GM12878 (cell line): ENCODE data around the gene TRANK1. TPM values are rescaled to one million over a fixed set of nuclear protein-coding genes. Genes with fewer than 3 reads are reported as not detected.
A peak's percentile ranks its signal among the peaks of the same experiment; 100 is the strongest.

Source experiments
- CEBPB ChIP-seq, 2 experiments: fragments of 150-350 bp in 1 of 2; IDR thresholded peaks; 2 replicates each; pipeline ENCODE4 v1.6.1; 2012 to 2014; ENCODE audit warnings: low read depth in 2 of 2, low read length in 2 of 2, borderline replicate concordance in 1 of 2, inconsistent platforms in 1 of 2
- DPF2 ChIP-seq: fragments of 450-650 bp; IDR thresholded peaks from 2 replicates; pipeline ENCODE4 v1.6.1; 2017; ENCODE audit warnings: mild to moderate bottlenecking
- JUNB ChIP-seq: IDR thresholded peaks from 2 replicates; pipeline ENCODE4 v1.6.1; 2016; ENCODE audit warnings: antibody characterized with exemption, mild to moderate bottlenecking
- KLF5 ChIP-seq: fragments of 450-650 bp; IDR thresholded peaks from 2 replicates; pipeline ENCODE4 v1.6.1; 2014; ENCODE audit warnings: mild to moderate bottlenecking; ENCODE audit not compliant: partially characterized antibody
- NFIC ChIP-seq: IDR thresholded peaks from 2 replicates; pipeline ENCODE4 v1.6.1; 2012; ENCODE audit warnings: low read depth, mild to moderate bottlenecking, inconsistent platforms, low read length, moderate library complexity
- POLR2A ChIP-seq: IDR thresholded peaks from 2 replicates; pipeline ENCODE4 v1.6.1; 2011; ENCODE audit warnings: low read depth, mild to moderate bottlenecking, low read length
- POLR2AphosphoS5 ChIP-seq: IDR thresholded peaks from 2 replicates; pipeline ENCODE4 v1.6.1; 2011; ENCODE audit warnings: mild to moderate bottlenecking, low read length, inconsistent platforms
- SMAD5 ChIP-seq: IDR thresholded peaks from 2 replicates; pipeline ENCODE4 v1.6.1; 2016; ENCODE audit warnings: antibody characterized with exemption, low read depth
- TCF7 ChIP-seq: IDR thresholded peaks from 2 replicates; pipeline ENCODE4 v1.6.1; 2014; ENCODE audit warnings: antibody characterized with exemption, borderline replicate concordance
- YY1 ChIP-seq: IDR thresholded peaks from 2 replicates; pipeline ENCODE4 v1.6.1; 2011; ENCODE audit warnings: low read depth, mild to moderate bottlenecking, low read length
- ZNF207 ChIP-seq: fragments of 450-650 bp; IDR thresholded peaks from 2 replicates; pipeline ENCODE4 v1.6.1; 2014; ENCODE audit warnings: antibody characterized with exemption, mild to moderate bottlenecking, borderline replicate concordance
- ZNF622 ChIP-seq: fragments of 450-650 bp; IDR thresholded peaks from 2 replicates; pipeline ENCODE4 v1.6.1; 2017; ENCODE audit warnings: mild to moderate bottlenecking, inconsistent platforms
- polyA plus RNA-seq, 11 experiments: library from polyadenylated mRNA; depleted of rRNA in 4 of 11; unstranded in 6 of 11; stranded (reverse) in 5 of 11; fragments of >200 nt; fragmentation: Nextera tagmentation in 4 of 11; fragmentation: Illumina TruSeq in 1 of 11; extraction: Ambion mirVana in 4 of 11; extraction: Trizol in 1 of 11; gene quantifications; 1 replicate in 1 of 11; 2 replicates in 10 of 11; pipeline versions ENCODE4 v1.2.1 to v1.2.3, GENCODE V29; 2011 to 2016; ENCODE audit warnings: inconsistent platforms in 2 of 11, missing spikeins in 2 of 11, low read depth in 1 of 11
- total RNA-seq, 4 experiments: library from RNA; depleted of rRNA in 3 of 4; stranded (reverse); fragments of >200 nt in 3 of 4; fragmentation: Illumina TruSeq in 1 of 4; extraction: Trizol in 1 of 4; gene quantifications; 2 replicates each; pipeline versions ENCODE4 v1.2.1 to v1.2.3, GENCODE V29; 2013 to 2021
- TF ChIP-seq, protein P1 (sequence below): fragments of 450-650 bp; IDR thresholded peaks from 2 replicates; pipeline ENCODE4 v1.6.1; 2016; ENCODE audit warnings: mild to moderate bottlenecking, moderate library complexity, borderline replicate concordance
- TF ChIP-seq, protein P2 (sequence below): fragments of 450-650 bp; formaldehyde crosslinking; IDR thresholded peaks from 2 replicates; pipeline ENCODE4 v1.4.0; 2022; ENCODE audit warnings: mild to moderate bottlenecking, moderate library complexity
- TF ChIP-seq, protein P3 (sequence below): IDR thresholded peaks from 2 replicates; pipeline ENCODE4 v1.6.1; 2012; ENCODE audit warnings: low read depth, low read length, improper control_type of control experiment
- TF ChIP-seq, protein P4 (sequence below): fragments of 450-650 bp; IDR thresholded peaks from 2 replicates; pipeline ENCODE4 v1.6.1; 2017; ENCODE audit warnings: borderline replicate concordance
- TF ChIP-seq, protein P5 (sequence below): fragments of 450-650 bp; IDR thresholded peaks from 2 replicates; pipeline ENCODE4 v1.6.1; 2016; ENCODE audit warnings: mild to moderate bottlenecking
- TF ChIP-seq, protein P6 (sequence below): fragments of 450-650 bp; conservative IDR thresholded peaks from 2 replicates; pipeline ENCODE4 v1.6.1; 2017; ENCODE audit warnings: mild to moderate bottlenecking, moderate library complexity

The TRANK1 gene
- total and polyA plus RNA-seq, 10 of the 15 experiments (the other 5 are each of a cell fraction or from before 2014, with no cell fraction given), result 0.46 to 8.8 (median 1.1) TPM

DNA sequence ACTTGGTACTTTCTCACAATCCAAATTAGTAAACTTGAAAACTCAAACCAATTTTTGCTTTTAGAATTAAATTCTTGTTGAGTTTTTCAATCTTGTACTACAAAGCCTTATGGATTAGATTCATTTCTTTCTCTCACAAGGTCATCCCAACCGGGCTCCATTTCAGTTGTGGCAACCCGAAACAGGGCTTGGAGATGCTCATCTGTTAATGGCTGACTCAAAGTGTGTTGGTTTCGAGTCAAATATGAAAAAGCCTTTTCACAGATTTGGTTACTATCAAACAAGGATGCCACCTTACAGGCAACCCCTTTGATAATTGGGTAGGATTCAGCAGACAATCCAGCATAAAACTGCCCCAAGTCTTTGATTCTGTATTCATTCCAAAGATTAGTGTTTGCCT is 46.3 kb upstream of the TRANK1 start (continued):
- TF ChIP-seq, protein P1, sequence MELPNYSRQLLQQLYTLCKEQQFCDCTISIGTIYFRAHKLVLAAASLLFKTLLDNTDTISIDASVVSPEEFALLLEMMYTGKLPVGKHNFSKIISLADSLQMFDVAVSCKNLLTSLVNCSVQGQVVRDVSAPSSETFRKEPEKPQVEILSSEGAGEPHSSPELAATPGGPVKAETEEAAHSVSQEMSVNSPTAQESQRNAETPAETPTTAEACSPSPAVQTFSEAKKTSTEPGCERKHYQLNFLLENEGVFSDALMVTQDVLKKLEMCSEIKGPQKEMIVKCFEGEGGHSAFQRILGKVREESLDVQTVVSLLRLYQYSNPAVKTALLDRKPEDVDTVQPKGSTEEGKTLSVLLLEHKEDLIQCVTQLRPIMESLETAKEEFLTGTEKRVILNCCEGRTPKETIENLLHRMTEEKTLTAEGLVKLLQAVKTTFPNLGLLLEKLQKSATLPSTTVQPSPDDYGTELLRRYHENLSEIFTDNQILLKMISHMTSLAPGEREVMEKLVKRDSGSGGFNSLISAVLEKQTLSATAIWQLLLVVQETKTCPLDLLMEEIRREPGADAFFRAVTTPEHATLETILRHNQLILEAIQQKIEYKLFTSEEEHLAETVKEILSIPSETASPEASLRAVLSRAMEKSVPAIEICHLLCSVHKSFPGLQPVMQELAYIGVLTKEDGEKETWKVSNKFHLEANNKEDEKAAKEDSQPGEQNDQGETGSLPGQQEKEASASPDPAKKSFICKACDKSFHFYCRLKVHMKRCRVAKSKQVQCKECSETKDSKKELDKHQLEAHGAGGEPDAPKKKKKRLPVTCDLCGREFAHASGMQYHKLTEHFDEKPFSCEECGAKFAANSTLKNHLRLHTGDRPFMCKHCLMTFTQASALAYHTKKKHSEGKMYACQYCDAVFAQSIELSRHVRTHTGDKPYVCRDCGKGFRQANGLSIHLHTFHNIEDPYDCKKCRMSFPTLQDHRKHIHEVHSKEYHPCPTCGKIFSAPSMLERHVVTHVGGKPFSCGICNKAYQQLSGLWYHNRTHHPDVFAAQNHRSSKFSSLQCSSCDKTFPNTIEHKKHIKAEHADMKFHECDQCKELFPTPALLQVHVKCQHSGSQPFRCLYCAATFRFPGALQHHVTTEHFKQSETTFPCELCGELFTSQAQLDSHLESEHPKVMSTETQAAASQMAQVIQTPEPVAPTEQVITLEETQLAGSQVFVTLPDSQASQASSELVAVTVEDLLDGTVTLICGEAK, result no peak
- TF ChIP-seq, protein P2, sequence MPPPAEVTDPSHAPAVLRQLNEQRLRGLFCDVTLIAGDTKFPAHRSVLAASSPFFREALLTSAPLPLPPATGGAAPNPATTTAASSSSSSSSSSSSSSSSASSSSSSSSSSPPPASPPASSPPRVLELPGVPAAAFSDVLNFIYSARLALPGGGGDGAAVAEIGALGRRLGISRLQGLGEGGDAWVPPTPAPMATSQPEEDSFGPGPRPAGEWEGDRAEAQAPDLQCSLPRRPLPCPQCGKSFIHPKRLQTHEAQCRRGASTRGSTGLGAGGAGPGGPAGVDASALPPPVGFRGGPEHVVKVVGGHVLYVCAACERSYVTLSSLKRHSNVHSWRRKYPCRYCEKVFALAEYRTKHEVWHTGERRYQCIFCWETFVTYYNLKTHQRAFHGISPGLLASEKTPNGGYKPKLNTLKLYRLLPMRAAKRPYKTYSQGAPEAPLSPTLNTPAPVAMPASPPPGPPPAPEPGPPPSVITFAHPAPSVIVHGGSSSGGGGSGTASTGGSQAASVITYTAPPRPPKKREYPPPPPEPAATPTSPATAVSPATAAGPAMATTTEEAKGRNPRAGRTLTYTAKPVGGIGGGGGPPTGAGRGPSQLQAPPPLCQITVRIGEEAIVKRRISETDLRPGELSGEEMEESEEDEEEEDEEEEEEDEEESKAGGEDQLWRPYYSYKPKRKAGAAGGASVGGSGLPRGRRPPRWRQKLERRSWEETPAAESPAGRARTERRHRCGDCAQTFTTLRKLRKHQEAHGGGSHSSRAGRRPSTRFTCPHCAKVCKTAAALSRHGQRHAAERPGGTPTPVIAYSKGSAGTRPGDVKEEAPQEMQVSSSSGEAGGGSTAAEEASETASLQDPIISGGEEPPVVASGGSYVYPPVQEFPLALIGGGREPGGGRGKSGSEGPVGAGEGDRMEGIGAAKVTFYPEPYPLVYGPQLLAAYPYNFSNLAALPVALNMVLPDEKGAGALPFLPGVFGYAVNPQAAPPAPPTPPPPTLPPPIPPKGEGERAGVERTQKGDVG, result no peak
- 0 out of 2 replicates have a peak, but pooled peaks have one; percentile 26 for TF ChIP-seq DPF2
- TF ChIP-seq NFIC, result peak; percentile 61; the same call in 1 of the 2 replicates
- TF ChIP-seq KLF5, result no peak
- TF ChIP-seq, protein P3, sequence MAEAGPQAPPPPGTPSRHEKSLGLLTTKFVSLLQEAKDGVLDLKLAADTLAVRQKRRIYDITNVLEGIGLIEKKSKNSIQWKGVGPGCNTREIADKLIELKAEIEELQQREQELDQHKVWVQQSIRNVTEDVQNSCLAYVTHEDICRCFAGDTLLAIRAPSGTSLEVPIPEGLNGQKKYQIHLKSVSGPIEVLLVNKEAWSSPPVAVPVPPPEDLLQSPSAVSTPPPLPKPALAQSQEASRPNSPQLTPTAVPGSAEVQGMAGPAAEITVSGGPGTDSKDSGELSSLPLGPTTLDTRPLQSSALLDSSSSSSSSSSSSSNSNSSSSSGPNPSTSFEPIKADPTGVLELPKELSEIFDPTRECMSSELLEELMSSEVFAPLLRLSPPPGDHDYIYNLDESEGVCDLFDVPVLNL, result no peak
- TF ChIP-seq CEBPB (IDR thresholded peaks at IDR 0.05; ENCODE audit: borderline replicate concordance in 1 of 2, low read depth in 2 of 2, low read length in 2 of 2), result no peak
- no peak for TF ChIP-seq ZNF207
- TF ChIP-seq, protein P4, sequence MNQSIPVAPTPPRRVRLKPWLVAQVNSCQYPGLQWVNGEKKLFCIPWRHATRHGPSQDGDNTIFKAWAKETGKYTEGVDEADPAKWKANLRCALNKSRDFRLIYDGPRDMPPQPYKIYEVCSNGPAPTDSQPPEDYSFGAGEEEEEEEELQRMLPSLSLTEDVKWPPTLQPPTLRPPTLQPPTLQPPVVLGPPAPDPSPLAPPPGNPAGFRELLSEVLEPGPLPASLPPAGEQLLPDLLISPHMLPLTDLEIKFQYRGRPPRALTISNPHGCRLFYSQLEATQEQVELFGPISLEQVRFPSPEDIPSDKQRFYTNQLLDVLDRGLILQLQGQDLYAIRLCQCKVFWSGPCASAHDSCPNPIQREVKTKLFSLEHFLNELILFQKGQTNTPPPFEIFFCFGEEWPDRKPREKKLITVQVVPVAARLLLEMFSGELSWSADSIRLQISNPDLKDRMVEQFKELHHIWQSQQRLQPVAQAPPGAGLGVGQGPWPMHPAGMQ, result no peak
- TF ChIP-seq, protein P5, sequence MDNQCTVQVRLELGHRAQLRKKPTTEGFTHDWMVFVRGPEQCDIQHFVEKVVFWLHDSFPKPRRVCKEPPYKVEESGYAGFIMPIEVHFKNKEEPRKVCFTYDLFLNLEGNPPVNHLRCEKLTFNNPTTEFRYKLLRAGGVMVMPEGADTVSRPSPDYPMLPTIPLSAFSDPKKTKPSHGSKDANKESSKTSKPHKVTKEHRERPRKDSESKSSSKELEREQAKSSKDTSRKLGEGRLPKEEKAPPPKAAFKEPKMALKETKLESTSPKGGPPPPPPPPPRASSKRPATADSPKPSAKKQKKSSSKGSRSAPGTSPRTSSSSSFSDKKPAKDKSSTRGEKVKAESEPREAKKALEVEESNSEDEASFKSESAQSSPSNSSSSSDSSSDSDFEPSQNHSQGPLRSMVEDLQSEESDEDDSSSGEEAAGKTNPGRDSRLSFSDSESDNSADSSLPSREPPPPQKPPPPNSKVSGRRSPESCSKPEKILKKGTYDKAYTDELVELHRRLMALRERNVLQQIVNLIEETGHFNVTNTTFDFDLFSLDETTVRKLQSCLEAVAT, result no peak
- TF ChIP-seq TCF7, result peak; percentile 56; the same call in 1 of the 2 replicates
- no peak for TF ChIP-seq POLR2A
- TF ChIP-seq SMAD5, result no peak
- peak; percentile 82 for TF ChIP-seq JUNB
- TF ChIP-seq, protein P6, sequence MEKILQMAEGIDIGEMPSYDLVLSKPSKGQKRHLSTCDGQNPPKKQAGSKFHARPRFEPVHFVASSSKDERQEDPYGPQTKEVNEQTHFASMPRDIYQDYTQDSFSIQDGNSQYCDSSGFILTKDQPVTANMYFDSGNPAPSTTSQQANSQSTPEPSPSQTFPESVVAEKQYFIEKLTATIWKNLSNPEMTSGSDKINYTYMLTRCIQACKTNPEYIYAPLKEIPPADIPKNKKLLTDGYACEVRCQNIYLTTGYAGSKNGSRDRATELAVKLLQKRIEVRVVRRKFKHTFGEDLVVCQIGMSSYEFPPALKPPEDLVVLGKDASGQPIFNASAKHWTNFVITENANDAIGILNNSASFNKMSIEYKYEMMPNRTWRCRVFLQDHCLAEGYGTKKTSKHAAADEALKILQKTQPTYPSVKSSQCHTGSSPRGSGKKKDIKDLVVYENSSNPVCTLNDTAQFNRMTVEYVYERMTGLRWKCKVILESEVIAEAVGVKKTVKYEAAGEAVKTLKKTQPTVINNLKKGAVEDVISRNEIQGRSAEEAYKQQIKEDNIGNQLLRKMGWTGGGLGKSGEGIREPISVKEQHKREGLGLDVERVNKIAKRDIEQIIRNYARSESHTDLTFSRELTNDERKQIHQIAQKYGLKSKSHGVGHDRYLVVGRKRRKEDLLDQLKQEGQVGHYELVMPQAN, result no peak
- TF ChIP-seq POLR2AphosphoS5, result peak; percentile 40; the same call in 1 of the 2 replicates
- TF ChIP-seq ZNF622, result no peak
- TF ChIP-seq YY1, result peak; percentile 94
